ENCODE measurements around the gene UGT1A5. TPM values are rescaled to one million over a fixed set of nuclear protein-coding genes. Genes with fewer than 3 reads are reported as not detected.
"Not testable (repeated sequence)": the region's sequence is repeated elsewhere in the genome, so short reads cannot be mapped to it uniquely, and the experiment has no call there.

UGT1A5 gene
- total RNA-seq, 2 donors from 2014 or later = not detected

- no peak overlapping the region for H3K27ac Mint-ChIP-seq
- H3K9me3 Mint-ChIP-seq = no peaks in the 10 kb centered on the region
- no peaks in the 10 kb centered on the region for H3K36me3 Mint-ChIP-seq (ENCODE audit: insufficient read depth in 2 of 2)
- no peaks in the 10 kb centered on the region for H3K27me3 Mint-ChIP-seq (ENCODE audit: low read depth)
- DNase-seq = no peak
- H3K4me3 Mint-ChIP-seq = no peak overlapping the region
- H3K4me1 Mint-ChIP-seq (ENCODE audit: low read depth) = no peaks in the 10 kb centered on the region
- ATAC-seq (replicated peaks in 1 of 2) = no peak
Measured at GRCh38 chr2:233684640-233685039, 28.1 kb upstream of the UGT1A5 start.

- Mint-ChIP-seq H3K4me3 (no peak overlapping the region), H3K27ac (no peak overlapping the region), H3K36me3 (ENCODE audit: insufficient read depth in 2 of 2) (no peaks in the 10 kb centered on the region), H3K9me3 (no peaks in the 10 kb centered on the region), H3K27me3 (ENCODE audit: low read depth) (no peaks in the 10 kb centered on the region), H3K4me1 (ENCODE audit: low read depth) (no peaks in the 10 kb centered on the region)
- no peak for ATAC-seq (replicated peaks in 1 of 2)
- no peak for DNase-seq
Measured at GRCh38 chr2:233686928-233687327, 25.8 kb upstream of the UGT1A5 start.

- no peak for ATAC-seq (replicated peaks in 1 of 2)
- Mint-ChIP-seq H3K9me3 (no peaks in the 10 kb centered on the region), H3K4me3 (no peak overlapping the region), H3K27ac (no peak overlapping the region), H3K36me3 (ENCODE audit: insufficient read depth in 2 of 2) (no peaks in the 10 kb centered on the region), H3K4me1 (ENCODE audit: low read depth) (no peaks in the 10 kb centered on the region), H3K27me3 (ENCODE audit: low read depth) (no peaks in the 10 kb centered on the region)
- DNase-seq = no peak
Measured at GRCh38 chr2:233688341-233688740, 24.4 kb upstream of the UGT1A5 start.

GRCh38 chr2:233689031-233689430, 23.7 kb upstream of the UGT1A5 start:
- DNase-seq = no peak
- H3K4me1 Mint-ChIP-seq (ENCODE audit: low read depth) = no peaks in the 10 kb centered on the region
- no peaks in the 10 kb centered on the region for H3K36me3 Mint-ChIP-seq (ENCODE audit: insufficient read depth in 2 of 2)
- ATAC-seq (replicated peaks in 1 of 2) = no peak
- H3K27ac Mint-ChIP-seq = no peak overlapping the region
- H3K27me3 Mint-ChIP-seq (ENCODE audit: low read depth) = peaks cover 5% of the 10 kb centered on the region
- H3K4me3 Mint-ChIP-seq = no peak overlapping the region
- H3K9me3 Mint-ChIP-seq = no peaks in the 10 kb centered on the region

- ATAC-seq (replicated peaks in 1 of 2) (no peak), DNase-seq (no peak)
- H3K4me3 Mint-ChIP-seq = no peak overlapping the region
- peaks cover 5% of the 10 kb centered on the region for H3K27me3 Mint-ChIP-seq (ENCODE audit: low read depth)
- no peaks in the 10 kb centered on the region for H3K9me3 Mint-ChIP-seq
- H3K4me1 Mint-ChIP-seq (ENCODE audit: low read depth) = no peaks in the 10 kb centered on the region
- no peaks in the 10 kb centered on the region for H3K36me3 Mint-ChIP-seq (ENCODE audit: insufficient read depth in 2 of 2)
- H3K27ac Mint-ChIP-seq = no peak overlapping the region
Measured at GRCh38 chr2:233689501-233689900, 23.2 kb upstream of the UGT1A5 start.

GRCh38 chr2:233690444-233690843, 22.3 kb upstream of the UGT1A5 start:
- no peaks in the 10 kb centered on the region for H3K9me3 Mint-ChIP-seq
- peaks cover 5% of the 10 kb centered on the region for H3K27me3 Mint-ChIP-seq (ENCODE audit: low read depth)
- no peak overlapping the region for H3K4me3 Mint-ChIP-seq
- no peaks in the 10 kb centered on the region for H3K4me1 Mint-ChIP-seq (ENCODE audit: low read depth)
- DNase-seq (no peak), ATAC-seq (replicated peaks in 1 of 2) (no peak)
- H3K27ac Mint-ChIP-seq = no peak overlapping the region
- no peaks in the 10 kb centered on the region for H3K36me3 Mint-ChIP-seq (ENCODE audit: insufficient read depth in 2 of 2)

GRCh38 chr2:233691443-233692433, 21.0 kb upstream of the UGT1A5 start:
- H3K4me3 Mint-ChIP-seq = no peak overlapping the region
- H3K27ac Mint-ChIP-seq = no peak overlapping the region
- ATAC-seq (replicated peaks in 1 of 2) = no peak
- DNase-seq = no peak
- no peaks in the 10 kb centered on the region for H3K36me3 Mint-ChIP-seq (ENCODE audit: insufficient read depth in 2 of 2)
- no peaks in the 10 kb centered on the region for H3K9me3 Mint-ChIP-seq
- H3K4me1 Mint-ChIP-seq (ENCODE audit: low read depth) = no peaks in the 10 kb centered on the region
- peaks cover 5% of the 10 kb centered on the region for H3K27me3 Mint-ChIP-seq (ENCODE audit: low read depth)

GRCh38 chr2:233692648-233693047, 20.1 kb upstream of the UGT1A5 start, which contains the start of gene UGT1A6:
UGT1A6 (plus strand) TSS chr2:233692890; CDS start chr2:233693005, 115 bp downstream.
- H3K4me3 Mint-ChIP-seq = no peak within 1 kb of the TSS
- no peak within 1 kb of the TSS for H3K27ac Mint-ChIP-seq
- H3K36me3 Mint-ChIP-seq (ENCODE audit: insufficient read depth in 2 of 2) = no peaks in the 10 kb centered on the region
- no peaks in the 10 kb centered on the region for H3K4me1 Mint-ChIP-seq (ENCODE audit: low read depth)
- ATAC-seq (replicated peaks in 1 of 2) = no peak
- DNase-seq = no peak
- peaks cover 5% of the 10 kb centered on the region for H3K27me3 Mint-ChIP-seq (ENCODE audit: low read depth)
- H3K9me3 Mint-ChIP-seq = no peaks in the 10 kb centered on the region

- peaks cover 5% of the 10 kb centered on the region for H3K27me3 Mint-ChIP-seq (ENCODE audit: low read depth)
- DNase-seq (no peak), ATAC-seq (replicated peaks in 1 of 2) (no peak)
- no peaks in the 10 kb centered on the region for H3K4me1 Mint-ChIP-seq (ENCODE audit: low read depth)
- no peaks in the 10 kb centered on the region for H3K36me3 Mint-ChIP-seq (ENCODE audit: insufficient read depth in 2 of 2)
- H3K4me3 Mint-ChIP-seq = no peak overlapping the region
- H3K9me3 Mint-ChIP-seq = no peaks in the 10 kb centered on the region
- no peak overlapping the region for H3K27ac Mint-ChIP-seq
Measured at GRCh38 chr2:233693963-233694362, 18.7 kb upstream of the UGT1A5 start.

- Mint-ChIP-seq H3K4me3 (no peak overlapping the region), H3K36me3 (ENCODE audit: insufficient read depth in 2 of 2) (no peaks in the 10 kb centered on the region), H3K4me1 (ENCODE audit: low read depth) (no peaks in the 10 kb centered on the region), H3K9me3 (no peaks in the 10 kb centered on the region), H3K27me3 (ENCODE audit: low read depth) (peaks cover 2% of the 10 kb centered on the region), H3K27ac (no peak overlapping the region)
- ATAC-seq (replicated peaks in 1 of 2) (no peak), DNase-seq (no peak)
Measured at GRCh38 chr2:233698740-233699139, 14.0 kb upstream of the UGT1A5 start.

- H3K36me3 Mint-ChIP-seq (ENCODE audit: insufficient read depth in 2 of 2) = no peaks in the 10 kb centered on the region
Measured at GRCh38 chr2:233699424-233700027, 13.2 kb upstream of the UGT1A5 start.

GRCh38 chr2:233700028-233700635, 12.6 kb upstream of the UGT1A5 start:
- H3K4me3 Mint-ChIP-seq = no peak overlapping the region
- no peak for ATAC-seq (replicated peaks in 1 of 2)
- H3K4me1 Mint-ChIP-seq (ENCODE audit: low read depth) = no peaks in the 10 kb centered on the region
- no peak overlapping the region for H3K27ac Mint-ChIP-seq
- no peak for DNase-seq
- no peaks in the 10 kb centered on the region for H3K36me3 Mint-ChIP-seq (ENCODE audit: insufficient read depth in 2 of 2)
- no peaks in the 10 kb centered on the region for H3K27me3 Mint-ChIP-seq (ENCODE audit: low read depth)
- no peaks in the 10 kb centered on the region for H3K9me3 Mint-ChIP-seq

More at GRCh38 chr2:233699424-233700027, 13.2 kb upstream of the UGT1A5 start:
- Mint-ChIP-seq H3K4me1 (ENCODE audit: low read depth) (no peaks in the 10 kb centered on the region), H3K27ac (no peak overlapping the region), H3K9me3 (no peaks in the 10 kb centered on the region), H3K4me3 (no peak overlapping the region), H3K27me3 (ENCODE audit: low read depth) (no peaks in the 10 kb centered on the region)
- DNase-seq (no peak), ATAC-seq (replicated peaks in 1 of 2) (no peak)

- not testable (repeated sequence) for H3K27ac Mint-ChIP-seq; DNase-seq; H3K4me3 Mint-ChIP-seq; ATAC-seq (replicated peaks in 1 of 2); H3K36me3 Mint-ChIP-seq (ENCODE audit: insufficient read depth in 2 of 2); H3K27me3 Mint-ChIP-seq (ENCODE audit: low read depth); H3K9me3 Mint-ChIP-seq; H3K4me1 Mint-ChIP-seq (ENCODE audit: low read depth)
Measured at GRCh38 chr2:233700842-233701241, 11.9 kb upstream of the UGT1A5 start.
